Activated CD4-positive, alpha-beta T cell treated with anti-CD3 and anti-CD28 coated beads, Interleukin-2, amount 10 ng/mL, durations not matched to agents 24 days and 14 days (primary cell): Measurements from ENCODE around the gene SLC39A12. TPM values are rescaled to one million over a fixed set of nuclear protein-coding genes. Genes with fewer than 3 reads are reported as not detected.

Source experiments
- total RNA-seq: library from RNA; stranded (reverse); gene quantifications from 2 replicates; pipeline ENCODE4 v1.2.3, GENCODE V29; 2022

The SLC39A12 gene
- total RNA-seq, 1 donor from 2014 or later: not detected

Other genes with a start within 250 kb of the SLC39A12 start
- 0.02 and 0.05 TPM in 2 replicates for gene TMEM236, start 199.7 kb upstream of the SLC39A12 start, total RNA-seq
- gene MRC1, start 142.6 kb upstream of the SLC39A12 start, total RNA-seq: not detected in 2 replicates
- gene CACNB2, start 188.5 kb downstream of the SLC39A12 start, total RNA-seq: not detected in 2 replicates